ENCODE measurements around the gene IFNAR1. TPM values are rescaled to one million over a fixed set of nuclear protein-coding genes. Genes with fewer than 3 reads are reported as not detected.

IFNAR1 gene
- total and polyA plus RNA-seq, 2 of the 8 experiments (the other 6 are each of a cell fraction or from before 2014, with no cell fraction given), result 3.1 to 17.1 TPM

DNA sequence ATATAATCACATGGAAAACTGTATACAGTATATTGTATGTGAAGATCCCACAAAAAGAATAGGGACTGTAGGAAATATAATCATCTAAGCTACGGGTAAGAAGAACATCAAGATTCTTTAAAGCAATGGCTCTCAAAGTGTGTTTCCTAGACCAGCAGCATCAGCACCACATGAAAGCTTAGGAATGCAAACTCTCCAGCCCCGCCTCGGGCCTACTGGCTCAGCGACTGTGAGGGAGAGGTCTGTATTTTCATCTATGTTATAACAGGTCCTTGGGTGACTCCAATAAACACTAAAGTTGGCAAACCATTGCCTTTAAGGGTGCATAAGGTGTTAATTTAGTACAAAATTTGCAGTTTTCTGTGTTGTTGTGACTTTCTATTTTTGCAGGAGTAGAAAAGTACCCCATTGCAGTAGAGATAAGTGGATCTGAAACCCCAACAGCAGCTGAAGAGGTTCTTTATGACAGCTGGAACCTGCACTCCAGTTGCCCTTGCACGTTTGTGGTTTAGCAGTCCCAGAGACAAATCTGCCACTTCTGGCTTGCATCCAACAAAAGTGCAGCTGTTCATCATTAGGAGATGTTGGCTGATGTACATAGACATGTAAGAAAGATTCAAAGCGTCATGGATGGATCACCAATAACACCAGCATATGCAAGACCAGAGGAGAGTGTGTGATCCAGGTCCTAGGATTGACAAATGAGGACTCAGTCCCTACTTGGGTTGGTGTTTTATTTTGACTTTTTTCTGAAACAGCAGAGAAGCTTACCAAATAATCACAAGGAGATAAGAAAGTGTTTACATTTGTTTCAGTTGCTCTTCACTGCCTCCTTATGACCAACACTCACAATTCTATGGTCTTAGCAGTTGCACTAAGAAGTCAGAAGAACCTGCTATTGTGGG, 15.9 kb upstream of the IFNAR1 start:
- H4K8ac ChIP-seq (ENCODE audit: extremely low read depth, insufficient read depth, low read length), result no peak overlapping the region
- H2BK20ac ChIP-seq (ENCODE audit: low read length), result no peak overlapping the region
- POLR2A ChIA-PET (ENCODE audit: partially characterized antibody), result interaction anchor here (1.1 kb wide), 1 partner anchor 11 kb away, joined by 3 read pairs; no protein-coding TSS in a partner anchor
- H3K23ac ChIP-seq (ENCODE audit: insufficient read length), result no peak overlapping the region
- no peak overlapping the region for H3K18ac ChIP-seq (ENCODE audit: extremely low read depth, low read length)
- CTCF ChIA-PET (ENCODE audit: partially characterized antibody), result interaction anchor here (1.5 to 1.6 kb wide), 2 partner anchors 9 to 10 kb away, joined by 6 to 8 read pairs; no protein-coding TSS in a partner anchor
- H3K9me3 ChIP-seq (ENCODE audit: insufficient read depth in 2 of 2, low read depth in 1 of 2, low read length in 1 of 2), result no peaks in the 10 kb centered on the region
- H3K4me2 ChIP-seq (ENCODE audit: insufficient read depth in 1 of 2, low read depth in 2 of 2, low read length in 2 of 2), result no peak overlapping the region
- no peak overlapping the region for H4K91ac ChIP-seq (replicated peaks; ENCODE audit: insufficient read length, low read length)
- H2AFZ ChIP-seq (ENCODE audit: low read length), result no peak overlapping the region
- DNase-seq (ENCODE audit: low read depth in 1 of 2, low spot score in 2 of 2), result peak in 1 of 2 experiments; percentile 33
- H3K9ac ChIP-seq (replicated peaks in 1 of 4; ENCODE audit: extremely low read depth in 1 of 4, low read depth in 3 of 4, low read length in 3 of 4), result no peak overlapping the region
- no peaks in the 10 kb centered on the region for H4K20me1 ChIP-seq (replicated peaks in 1 of 2; ENCODE audit: control insufficient read depth in 1 of 2, insufficient read depth in 2 of 2, low read length in 2 of 2)
- no peak overlapping the region for H3K14ac ChIP-seq (ENCODE audit: insufficient read length)
- no peak overlapping the region for H3K4ac ChIP-seq (replicated peaks; ENCODE audit: insufficient read length, low read depth, low read length)
- no peak overlapping the region for H2AK5ac ChIP-seq (ENCODE audit: low read depth, low read length)
- H2BK15ac ChIP-seq (ENCODE audit: low read length), result no peak overlapping the region
- H3K4me3 ChIP-seq (ENCODE audit: extremely low read depth in 1 of 4, insufficient read depth in 2 of 4, low read depth in 3 of 4, low read length in 4 of 4), result no peak overlapping the region
- no peak overlapping the region for H4K5ac ChIP-seq (ENCODE audit: insufficient read length, low read depth, low read length)
- no peaks in the 10 kb centered on the region for H3K36me3 ChIP-seq (ENCODE audit: control insufficient read depth in 2 of 4, insufficient read depth in 4 of 4, low read length in 3 of 4)
- 64% methylated on average over 6 of the region's 6 CpGs; no CpG with 5 or more reads in 1 of the 2 experiments for WGBS, 2 experiments (ENCODE audit: extremely low coverage in 1 of 2, insufficient coverage in 1 of 2, insufficient read length in 1 of 2, insufficient replicate concordance in 2 of 2, low coverage in 1 of 2, low lambda C conversion rate in 2 of 2, missing lambda C conversion rate in 1 of 2)
- no peak overlapping the region for H3K27ac ChIP-seq (ENCODE audit: low read depth, low read length)
- H3K23me2 ChIP-seq (ENCODE audit: low read depth, low read length), result no peaks in the 10 kb centered on the region
- H3K79me1 ChIP-seq (ENCODE audit: low read depth, low read length), result no peaks in the 10 kb centered on the region
- H2BK120ac ChIP-seq (replicated peaks; ENCODE audit: low read depth, low read length), result no peak overlapping the region
- no peak overlapping the region for H2BK5ac ChIP-seq (ENCODE audit: low read depth, low read length)
- no peak overlapping the region for H2BK12ac ChIP-seq (ENCODE audit: low read depth, low read length)
- no peak for TF ChIP-seq EGR1 (IDR thresholded peaks at IDR 0.05; ENCODE audit: borderline replicate concordance, low read depth, low read length)
- TF ChIP-seq, protein P1, sequence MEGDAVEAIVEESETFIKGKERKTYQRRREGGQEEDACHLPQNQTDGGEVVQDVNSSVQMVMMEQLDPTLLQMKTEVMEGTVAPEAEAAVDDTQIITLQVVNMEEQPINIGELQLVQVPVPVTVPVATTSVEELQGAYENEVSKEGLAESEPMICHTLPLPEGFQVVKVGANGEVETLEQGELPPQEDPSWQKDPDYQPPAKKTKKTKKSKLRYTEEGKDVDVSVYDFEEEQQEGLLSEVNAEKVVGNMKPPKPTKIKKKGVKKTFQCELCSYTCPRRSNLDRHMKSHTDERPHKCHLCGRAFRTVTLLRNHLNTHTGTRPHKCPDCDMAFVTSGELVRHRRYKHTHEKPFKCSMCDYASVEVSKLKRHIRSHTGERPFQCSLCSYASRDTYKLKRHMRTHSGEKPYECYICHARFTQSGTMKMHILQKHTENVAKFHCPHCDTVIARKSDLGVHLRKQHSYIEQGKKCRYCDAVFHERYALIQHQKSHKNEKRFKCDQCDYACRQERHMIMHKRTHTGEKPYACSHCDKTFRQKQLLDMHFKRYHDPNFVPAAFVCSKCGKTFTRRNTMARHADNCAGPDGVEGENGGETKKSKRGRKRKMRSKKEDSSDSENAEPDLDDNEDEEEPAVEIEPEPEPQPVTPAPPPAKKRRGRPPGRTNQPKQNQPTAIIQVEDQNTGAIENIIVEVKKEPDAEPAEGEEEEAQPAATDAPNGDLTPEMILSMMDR (IDR thresholded peaks at IDR 0.05; ENCODE audit: control extremely low read depth in 1 of 3, insufficient read depth in 1 of 3, low read depth in 1 of 3, low read length in 3 of 3), result peak in 1 of 3 experiments; percentile 3; a peak in 1 of 4 replicates
- FAIRE-seq, result no peak
- H3K27me3 ChIP-seq (replicated peaks in 1 of 4; ENCODE audit: control insufficient read depth in 3 of 4, extremely low read depth in 1 of 4, insufficient read depth in 3 of 4, low read length in 3 of 4), result no peaks in the 10 kb centered on the region
- no peak overlapping the region for H3K56ac ChIP-seq (replicated peaks; ENCODE audit: insufficient read length, low read depth, low read length)
- H3K79me2 ChIP-seq (ENCODE audit: control insufficient read depth in 1 of 2, insufficient read depth in 2 of 2, low read length in 2 of 2), result no peaks in the 10 kb centered on the region
- H3K4me1 ChIP-seq (replicated peaks in 1 of 4; ENCODE audit: control insufficient read depth in 3 of 4, insufficient read depth in 4 of 4, low read length in 3 of 4), result no peaks in the 10 kb centered on the region
